Kidney (tissue), 14 donors: ENCODE data around the gene SPTLC2. TPM values are rescaled to one million over a fixed set of nuclear protein-coding genes. Genes with fewer than 3 reads are reported as not detected.
"Not testable (repeated sequence)": the region's sequence is repeated elsewhere in the genome, so short reads cannot be mapped to it uniquely, and the experiment has no call there.

Experiments used
- DNase-seq, 5 donors: peaks; one replicate each; pipeline ENCODE4 v3.0.0-alpha.2; 2013 to 2020
- FAIRE-seq: peaks from 2 replicates; lab custom pipeline; 2012; peaks lifted over from hg19 to GRCh38; lab: Jason Lieb, UNC
- H3K27ac ChIP-seq, 2 donors: one replicate each; pipeline ENCODE4 v1.7.0; 2013; ENCODE audit warnings: low read depth in 2 of 2, low read length in 2 of 2, inconsistent platforms in 1 of 2
- H3K27me3 ChIP-seq: one replicate; pipeline ENCODE4 v1.7.1; 2013; ENCODE audit warnings: low read length, inconsistent platforms; ENCODE audit not compliant: control insufficient read depth, insufficient read depth
- H3K36me3 ChIP-seq, 3 donors: one replicate each; pipeline versions ENCODE4 v1.7.0 to v1.7.1; 2013; ENCODE audit warnings: low read length in 3 of 3, control low read depth in 1 of 3, inconsistent platforms in 1 of 3; ENCODE audit not compliant: insufficient read depth in 3 of 3, control insufficient read depth in 2 of 3
- H3K4me1 ChIP-seq, 3 donors: one replicate each; pipeline versions ENCODE4 v1.7.0 to v1.7.1; 2013; ENCODE audit warnings: low read length in 3 of 3, inconsistent platforms in 1 of 3, low read depth in 1 of 3; ENCODE audit not compliant: control insufficient read depth in 2 of 3, insufficient read depth in 2 of 3
- H3K4me3 ChIP-seq, 3 donors: one replicate each; pipeline versions ENCODE4 v1.7.0 to v1.8.1; 2013; ENCODE audit warnings: low read length in 3 of 3, control low read depth in 1 of 3, inconsistent platforms in 1 of 3
- H3K9ac ChIP-seq, 3 donors: one replicate each; pipeline versions ENCODE4 v1.7.0 to v1.7.1; 2013; ENCODE audit warnings: low read length in 3 of 3, control low read depth in 1 of 3, inconsistent platforms in 1 of 3
- H3K9me3 ChIP-seq, 3 donors: one replicate each; pipeline versions ENCODE4 v1.7.0 to v1.7.1; 2013; ENCODE audit warnings: low read length in 3 of 3, control low read depth in 1 of 3, inconsistent platforms in 1 of 3; ENCODE audit not compliant: control insufficient read depth in 2 of 3, insufficient read depth in 1 of 3
- CTCF ChIP-seq: IDR thresholded peaks from 3 replicates; pipeline ENCODE4 v1.5.1; 2012; ENCODE audit warnings: mild to moderate bottlenecking, moderate library complexity, borderline replicate concordance; ENCODE audit not compliant: insufficient read depth; ENCODE audit errors: extremely low read depth
- intact Hi-C: fragments of 100-400 bp; cut with DNase I; formaldehyde crosslinking; loops from one replicate; pipeline ENCODE4 v1.11.1; 2022
- polyA plus RNA-seq: library from polyadenylated mRNA; stranded (reverse); fragments of 350-450 nt; fragmentation: Illumina TruSeq; extraction: RNeasy Lipid Tissue Mini Kit (QIAGEN cat#74804); gene quantifications from one replicate; pipeline ENCODE4 v1.2.3, GENCODE V29; 2014; ENCODE audit warnings: low read depth, low replicate concordance; ENCODE audit not compliant: insufficient read depth
- total RNA-seq: library from RNA; stranded (reverse); fragmentation: NEBNext Ultra II Directional; extraction: Animal tissue kit (Norgen Biotek cat#: 25700); gene quantifications from one replicate; pipeline ENCODE4 v1.2.1, GENCODE V29; 2021
- donor health status: control.
- donor health status: control.
- donor health status: control.
- donor health status: control.
- donor health status: control.
- donor health status: DM: yes; HTN: yes; CAD: no.
- donor health status: Normal renal cell carcinoma (clear cell type).

SPTLC2 gene
- total and polyA plus RNA-seq, 2 donors from 2014 or later, result 17.0 to 66.1 TPM

- no peak for DNase-seq
- H3K36me3 ChIP-seq, result peaks cover 0 to 2% (median 0%) of the 10 kb centered on the region in 3 donors
- FAIRE-seq, result no peak
- no peaks in the 10 kb centered on the region for H3K9me3 ChIP-seq
- no peaks in the 10 kb centered on the region for H3K27me3 ChIP-seq
- TF ChIP-seq CTCF, result no peak
- intact Hi-C loops, result no loop called here
- peaks cover 0 to 4% (median 0%) of the 10 kb centered on the region in 3 donors for H3K4me1 ChIP-seq
- H3K9ac ChIP-seq, result no peak overlapping the region
- no peak overlapping the region for H3K4me3 ChIP-seq
- no peak overlapping the region for H3K27ac ChIP-seq
Observed at GRCh38 chr14:77541905-77542304, 74.5 kb downstream of the SPTLC2 start.

- H3K4me3 ChIP-seq, H3K27me3 ChIP-seq, FAIRE-seq, H3K4me1 ChIP-seq, H3K9ac ChIP-seq, H3K36me3 ChIP-seq, H3K27ac ChIP-seq, intact Hi-C loops, DNase-seq, H3K9me3 ChIP-seq: not testable (repeated sequence)
Observed at GRCh38 chr14:77536951-77537350, 79.5 kb downstream of the SPTLC2 start.

- intact Hi-C loops, result no loop called here
Observed at GRCh38 chr14:77531071-77531470, 85.4 kb downstream of the SPTLC2 start.

GRCh38 chr14:77529963-77530362, 86.5 kb downstream of the SPTLC2 start:
- FAIRE-seq (no peak), DNase-seq (no peak)
- Histone ChIP-seq H3K27me3 (no peaks in the 10 kb centered on the region), H3K36me3 (no peaks in the 10 kb centered on the region), H3K4me1 (no peaks in the 10 kb centered on the region), H3K27ac (no peak overlapping the region), H3K4me3 (no peak overlapping the region), H3K9ac (no peak overlapping the region), H3K9me3 (no peaks in the 10 kb centered on the region)
- intact Hi-C loops, result no loop called here
- no peak for TF ChIP-seq CTCF

More at GRCh38 chr14:77531071-77531470, 85.4 kb downstream of the SPTLC2 start:
- Histone ChIP-seq H3K9me3 (no peaks in the 10 kb centered on the region), H3K4me1 (no peaks in the 10 kb centered on the region), H3K9ac (no peak overlapping the region), H3K36me3 (no peaks in the 10 kb centered on the region), H3K27ac (no peak overlapping the region), H3K27me3 (no peaks in the 10 kb centered on the region), H3K4me3 (no peak overlapping the region)
- DNase-seq (no peak), FAIRE-seq (no peak)
- TF ChIP-seq CTCF, result no peak
